NCI-H2196 (cell line): ENCODE data around the gene PRODH2.
"Not testable (repeated sequence)": the region's sequence is repeated elsewhere in the genome, so short reads cannot be mapped to it uniquely, and the experiment has no call there.

ENCODE experiments used
- DNase-seq: peaks from one replicate; lab custom pipeline; 2025; ENCODE audit not compliant: unreplicated experiment; lab: John Stamatoyannopoulos, UW

Gene PRODH2

DNA sequence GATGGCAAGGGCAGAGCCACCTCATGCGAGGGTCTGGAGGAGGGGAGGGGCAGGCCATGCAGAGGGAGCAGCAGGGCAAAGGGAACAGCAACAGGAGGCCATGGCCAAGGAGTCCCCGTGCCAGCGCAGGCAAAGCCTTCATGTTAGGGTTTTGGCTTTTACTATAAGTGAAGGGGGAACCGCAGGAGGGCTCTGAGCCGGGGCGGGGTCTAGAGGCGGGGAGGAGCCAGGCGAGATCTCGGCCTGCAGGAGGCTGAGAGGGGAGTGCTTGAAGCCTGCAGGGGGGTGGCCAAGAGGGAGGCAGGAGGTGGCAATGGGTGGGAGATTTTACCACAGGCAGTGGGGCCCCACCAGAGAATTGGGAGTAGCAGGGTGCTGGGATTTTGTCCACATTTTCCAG lies 31.0 kb downstream of the PRODH2 start:
- DNase-seq = no peak

DNA sequence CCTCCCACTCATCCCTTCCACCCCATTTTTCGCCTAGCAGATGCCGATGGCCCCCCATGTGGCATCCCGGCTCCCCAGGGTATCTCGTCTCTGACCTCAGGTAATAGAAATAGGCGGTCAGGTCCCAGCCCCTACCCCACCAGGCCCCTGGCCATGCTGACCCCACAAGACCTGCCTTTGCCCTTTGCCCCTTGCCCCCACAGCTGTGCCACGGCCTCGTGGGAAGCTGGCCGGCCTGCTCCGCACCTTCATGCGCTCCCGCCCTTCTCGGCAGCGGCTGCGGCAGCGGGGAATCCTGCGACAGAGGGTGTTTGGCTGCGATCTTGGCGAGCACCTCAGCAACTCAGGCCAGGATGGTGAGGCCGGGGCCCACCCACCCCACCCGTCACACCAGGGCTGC lies 31.9 kb downstream of the PRODH2 start:
- no peak for DNase-seq

DNA sequence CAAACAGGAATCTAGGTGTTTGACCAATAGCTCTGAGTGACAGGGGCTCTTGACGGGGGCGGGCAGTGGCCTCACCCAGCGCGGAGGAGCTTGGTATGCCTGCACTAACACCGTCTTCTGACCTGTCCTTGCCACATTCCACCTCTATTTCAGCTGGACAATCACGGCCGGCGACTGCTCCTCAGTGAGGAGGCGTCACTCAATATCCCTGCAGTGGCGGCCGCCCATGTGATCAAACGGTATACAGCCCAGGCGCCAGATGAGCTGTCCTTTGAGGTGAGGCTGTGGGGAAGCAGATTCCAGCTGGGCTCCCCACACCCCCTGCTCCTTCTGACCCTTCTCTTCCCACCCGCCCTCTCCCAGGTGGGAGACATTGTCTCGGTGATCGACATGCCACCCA lies 32.6 kb downstream of the PRODH2 start:
- DNase-seq = no peak

- DNase-seq = no peak
Measured at GRCh38 chr19:35779033-35779432, 33.6 kb downstream of the PRODH2 start.

GRCh38 chr19:35777961-35778360 lies 34.7 kb downstream of the PRODH2 start:
- no peak for DNase-seq

- no peak for DNase-seq
Measured at GRCh38 chr19:35777086-35777841, 35.4 kb downstream of the PRODH2 start.

GRCh38 chr19:35776102-35776788 lies 36.4 kb downstream of the PRODH2 start:
- no peak for DNase-seq

DNA sequence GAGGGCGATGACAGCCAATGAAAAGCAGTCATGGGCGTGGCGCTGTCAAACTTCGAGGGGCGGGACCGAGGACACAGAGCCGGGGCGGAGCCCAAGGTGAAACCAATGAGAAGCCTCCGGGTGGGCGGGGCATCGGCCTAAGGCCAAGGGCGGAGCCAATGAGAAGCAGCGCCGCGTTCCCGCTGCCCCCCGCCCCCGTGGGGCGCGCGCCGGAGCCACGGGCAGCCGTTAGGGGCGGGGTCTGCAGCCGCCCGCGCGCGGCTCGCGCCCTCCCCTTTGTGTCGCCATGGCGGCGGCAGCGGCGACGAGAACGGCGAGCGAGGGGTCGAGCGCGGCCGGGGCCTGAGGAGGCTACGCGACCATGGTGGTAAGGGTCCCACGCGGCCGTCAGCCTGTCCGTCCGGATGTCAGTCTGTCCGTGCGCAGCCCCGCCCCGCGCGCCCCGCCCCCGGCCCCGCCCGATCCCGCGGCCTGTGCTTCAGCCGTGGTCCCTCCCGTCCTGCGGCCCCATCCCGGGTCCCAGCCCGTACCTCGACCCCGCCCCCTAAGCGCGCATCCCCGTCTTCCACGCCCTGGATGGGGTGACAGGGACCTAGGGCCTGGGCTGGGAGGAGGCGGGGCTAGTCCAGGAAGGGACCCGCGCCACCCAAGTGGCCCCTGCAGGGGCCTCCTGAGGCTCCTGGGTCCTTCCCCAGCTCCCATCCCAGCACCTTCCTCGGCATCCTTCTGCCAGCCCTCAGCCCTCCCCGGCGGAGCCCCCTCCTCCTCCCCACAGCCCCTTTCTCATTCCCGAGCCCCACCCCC lies 37.1 kb downstream of the PRODH2 start, which contains the start of gene ARHGAP33:
Gene ARHGAP33 (plus strand): TSS at position 267 of the 804 bp plus-strand sequence. CDS start 95 bp downstream, at position 362.
- peak; percentile 99 for DNase-seq

DNA sequence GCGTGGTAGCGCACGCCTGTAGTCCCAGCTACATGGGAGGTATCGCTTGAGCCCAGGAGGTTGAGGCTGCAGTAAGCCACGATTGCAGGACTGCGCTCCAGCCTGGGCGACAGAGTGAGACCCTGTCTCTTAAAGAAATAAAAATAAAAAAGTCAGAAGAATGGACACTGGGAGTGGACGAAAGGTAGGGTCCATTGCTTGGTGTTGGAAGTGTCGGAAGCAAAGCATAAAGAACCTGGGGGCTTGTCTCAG lies 37.7 kb downstream of the PRODH2 start:
- no peak for DNase-seq

DNA sequence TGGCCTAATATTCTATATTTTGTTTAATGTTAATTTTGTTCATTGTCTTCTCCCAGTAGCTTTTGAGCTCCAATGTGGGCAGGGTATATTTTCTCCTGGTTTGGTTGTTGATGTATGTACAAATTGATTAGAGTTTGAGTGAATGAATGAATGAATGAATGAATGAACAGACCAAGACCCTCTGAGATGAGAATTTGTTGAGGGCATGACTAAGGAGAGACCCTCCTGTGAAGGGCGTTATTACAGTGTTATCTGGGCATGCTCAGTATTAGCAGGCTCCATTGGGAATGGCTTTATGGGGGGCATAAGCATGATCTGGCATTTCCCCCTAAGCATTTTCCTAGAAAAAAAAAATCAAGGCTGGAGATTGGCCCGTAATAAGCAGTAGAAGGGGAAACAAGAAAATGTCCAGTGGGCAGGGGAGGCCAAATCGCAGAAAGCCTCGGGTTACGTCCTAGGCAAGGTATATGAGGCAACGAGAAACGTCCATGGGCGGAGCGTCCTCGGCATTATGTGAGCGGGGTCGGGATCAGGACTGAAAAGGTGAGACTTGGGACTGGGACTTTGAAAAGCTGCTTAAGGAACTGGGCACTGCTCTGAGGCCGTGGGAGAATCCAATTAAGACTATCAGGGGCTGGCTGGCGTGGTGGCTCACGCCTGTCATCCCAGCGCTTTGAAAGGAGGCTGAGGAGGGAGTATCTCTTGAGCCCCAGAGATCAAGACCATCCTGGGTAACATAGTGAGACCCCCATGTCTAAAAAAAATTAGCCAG lies 38.2 kb downstream of the PRODH2 start:
- no peak for DNase-seq

- DNase-seq = no peak
Measured at GRCh38 chr19:35773020-35773806, 39.4 kb downstream of the PRODH2 start.

DNA sequence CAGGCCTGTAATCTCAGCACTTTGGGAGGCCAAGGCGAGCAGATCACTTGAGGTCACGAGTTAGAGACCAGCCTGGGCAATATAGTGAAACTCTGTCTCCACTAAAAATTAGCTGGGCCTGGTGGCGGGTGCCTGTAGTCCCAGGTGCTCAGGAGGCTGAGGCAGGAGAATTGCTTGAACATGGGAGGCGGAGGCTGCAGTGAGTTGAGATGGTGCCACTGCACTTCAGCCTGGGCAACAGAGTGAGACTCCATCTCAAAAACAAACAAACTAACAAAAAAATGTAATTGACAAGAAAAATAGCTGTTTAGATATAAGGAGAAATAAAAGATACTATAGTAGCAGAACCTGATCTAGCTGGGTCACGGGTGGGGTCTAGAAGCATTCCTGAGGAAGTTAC lies 40.3 kb downstream of the PRODH2 start:
- DNase-seq = not testable (repeated sequence)

DNA sequence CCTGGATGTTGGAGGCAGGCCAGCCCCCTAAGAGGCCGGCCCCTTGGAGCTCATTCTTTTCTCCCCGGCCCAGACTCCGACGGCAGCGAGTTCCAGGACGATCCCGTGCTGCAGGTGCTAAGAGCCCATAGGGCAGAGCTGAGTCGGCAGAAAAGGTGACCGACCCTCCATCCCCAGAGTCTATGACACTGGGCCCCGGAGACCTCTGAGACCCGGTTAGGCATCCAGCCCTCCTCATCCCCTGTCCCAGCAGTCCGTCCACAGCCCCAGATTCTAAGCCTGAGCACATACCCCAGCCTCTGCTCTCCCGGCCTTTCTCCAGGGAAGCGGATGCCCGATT lies 44.6 kb downstream of the PRODH2 start:
- no peak for DNase-seq

DNA sequence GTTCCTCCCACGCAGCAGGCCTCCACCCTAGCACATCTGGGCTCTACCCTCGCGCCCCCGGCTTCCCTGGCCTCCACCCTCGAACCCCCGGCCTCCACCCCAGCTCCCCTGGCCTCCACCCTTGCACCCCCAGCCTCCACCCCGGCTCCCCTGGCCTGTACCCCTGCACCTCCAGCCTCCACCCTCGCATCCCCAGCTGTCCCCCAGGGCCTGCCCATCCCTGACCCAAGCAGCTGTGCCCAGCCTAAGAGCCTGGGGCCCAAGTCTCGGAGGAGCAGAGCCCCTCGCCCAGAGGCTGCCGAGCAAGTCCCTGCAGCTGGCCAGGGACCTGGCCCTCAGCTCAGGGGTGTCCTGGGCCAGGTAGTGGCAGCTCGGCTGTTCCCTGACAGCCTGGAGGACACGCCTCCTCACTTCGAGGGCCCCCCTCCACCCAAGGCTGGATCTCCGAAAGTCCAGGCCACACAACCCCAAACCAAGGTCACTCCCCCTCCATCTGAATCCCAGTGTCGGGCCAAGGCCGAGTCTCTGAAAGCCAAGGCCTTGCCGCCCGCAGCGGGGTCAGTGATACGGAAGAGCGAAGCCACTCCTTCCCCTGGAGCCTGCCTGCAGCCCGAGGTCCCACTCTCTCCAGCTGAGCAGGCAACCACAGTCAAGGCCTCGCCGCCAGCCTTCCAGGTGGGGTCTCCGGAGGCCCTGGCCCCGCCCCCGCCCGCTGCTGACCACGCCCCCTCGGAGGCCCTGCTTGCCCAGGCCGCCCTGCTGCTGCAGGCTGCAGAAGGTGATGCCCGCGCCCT lies 45.2 kb downstream of the PRODH2 start:
- DNase-seq = no peak

- DNase-seq = no peak
Measured at GRCh38 chr19:35766571-35767104, 46.0 kb downstream of the PRODH2 start.

GRCh38 chr19:35764432-35765315 lies 48.0 kb downstream of the PRODH2 start:
- no peak for DNase-seq

GRCh38 chr19:35760711-35761349 lies 51.8 kb downstream of the PRODH2 start:
- no peak for DNase-seq

GRCh38 chr19:35759697-35760096 lies 52.9 kb downstream of the PRODH2 start:
- no peak for DNase-seq
